ENCODE measurements around the gene MFSD12.

The MFSD12 gene

DNA sequence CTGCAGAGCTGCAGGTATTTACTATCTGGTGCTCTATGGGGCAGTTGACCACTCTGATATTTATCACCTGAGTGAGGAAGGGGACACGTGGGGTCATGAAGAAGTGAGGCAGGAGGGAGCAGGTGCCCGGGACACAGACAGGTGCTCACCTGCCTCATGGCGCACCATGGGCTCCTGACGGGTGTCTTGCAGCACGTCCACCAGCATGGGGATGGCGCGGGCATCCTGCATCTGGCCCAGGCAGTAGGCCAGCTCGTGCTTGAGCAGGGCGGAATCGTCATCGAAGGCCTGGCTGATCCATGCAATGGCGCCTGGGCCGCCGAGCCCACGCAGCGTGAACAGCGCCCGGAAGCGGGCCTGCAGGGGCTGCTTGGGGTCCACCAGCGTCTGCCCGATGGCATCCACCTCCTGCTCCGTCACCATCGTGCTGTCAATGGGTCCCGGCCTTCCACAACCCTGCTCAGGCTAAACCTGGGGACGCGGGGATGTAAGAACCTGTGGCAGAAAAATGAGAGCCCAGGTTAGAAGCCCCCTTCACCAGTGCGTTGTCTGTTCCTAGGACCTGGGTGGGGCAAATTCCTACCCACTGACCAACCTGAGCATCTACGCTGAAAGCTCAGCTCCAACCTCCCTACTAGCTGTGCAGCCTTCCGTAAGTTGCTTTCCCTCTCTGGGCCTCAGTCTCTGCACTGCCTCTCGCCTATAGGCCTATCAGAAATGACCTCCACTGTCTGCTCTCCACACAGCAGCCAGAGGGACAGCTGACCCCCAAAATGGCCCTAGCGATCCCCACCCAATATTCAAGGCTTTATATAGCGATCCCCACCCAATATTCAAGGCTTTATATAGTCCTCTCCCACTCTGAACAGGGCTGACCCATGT is 60.8 kb downstream of the MFSD12 start:
- TF ChIP-seq, protein P1, sequence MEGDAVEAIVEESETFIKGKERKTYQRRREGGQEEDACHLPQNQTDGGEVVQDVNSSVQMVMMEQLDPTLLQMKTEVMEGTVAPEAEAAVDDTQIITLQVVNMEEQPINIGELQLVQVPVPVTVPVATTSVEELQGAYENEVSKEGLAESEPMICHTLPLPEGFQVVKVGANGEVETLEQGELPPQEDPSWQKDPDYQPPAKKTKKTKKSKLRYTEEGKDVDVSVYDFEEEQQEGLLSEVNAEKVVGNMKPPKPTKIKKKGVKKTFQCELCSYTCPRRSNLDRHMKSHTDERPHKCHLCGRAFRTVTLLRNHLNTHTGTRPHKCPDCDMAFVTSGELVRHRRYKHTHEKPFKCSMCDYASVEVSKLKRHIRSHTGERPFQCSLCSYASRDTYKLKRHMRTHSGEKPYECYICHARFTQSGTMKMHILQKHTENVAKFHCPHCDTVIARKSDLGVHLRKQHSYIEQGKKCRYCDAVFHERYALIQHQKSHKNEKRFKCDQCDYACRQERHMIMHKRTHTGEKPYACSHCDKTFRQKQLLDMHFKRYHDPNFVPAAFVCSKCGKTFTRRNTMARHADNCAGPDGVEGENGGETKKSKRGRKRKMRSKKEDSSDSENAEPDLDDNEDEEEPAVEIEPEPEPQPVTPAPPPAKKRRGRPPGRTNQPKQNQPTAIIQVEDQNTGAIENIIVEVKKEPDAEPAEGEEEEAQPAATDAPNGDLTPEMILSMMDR (IDR thresholded peaks at IDR 0.05; ENCODE audit: borderline replicate concordance, insufficient read depth, low read depth, low read length): no peak
- no peak overlapping the region for H3K4me3 ChIP-seq (ENCODE audit: low read depth, low read length)

DNA sequence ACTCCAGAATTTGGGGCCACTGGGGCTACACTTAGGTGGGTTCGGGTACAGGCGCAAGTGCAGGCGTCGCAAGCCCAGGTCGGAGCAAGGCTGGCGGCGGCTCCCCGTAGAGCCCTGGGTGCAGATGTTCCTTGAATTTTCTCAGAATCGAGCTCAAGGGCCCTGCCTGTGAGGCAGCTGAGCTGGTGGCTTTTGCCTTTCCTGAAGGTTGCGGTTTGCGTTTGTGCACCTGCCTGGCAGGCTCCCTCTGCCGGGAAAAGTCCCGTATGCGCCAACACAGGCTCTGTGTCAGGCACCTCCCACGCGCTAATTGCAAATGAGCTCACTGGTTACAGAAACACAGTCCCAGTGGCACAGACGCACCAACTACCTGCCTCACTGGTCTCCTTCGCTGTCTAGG is 62.8 kb downstream of the MFSD12 start:
- no peak overlapping the region for H3K4me3 ChIP-seq (ENCODE audit: low read depth, low read length)
- TF ChIP-seq, protein P1 (IDR thresholded peaks at IDR 0.05; ENCODE audit: borderline replicate concordance, insufficient read depth, low read depth, low read length): no peak

All from GM12875 (cell line).